H9 (cell line): ENCODE results near the gene PRKD2. TPM values are rescaled to one million over a fixed set of nuclear protein-coding genes. Genes with fewer than 3 reads are reported as not detected.

Experiments used
- DNase-seq: peaks from one replicate; pipeline ENCODE4 v3.0.0-alpha.2; 2017
- H2AFZ ChIP-seq: one replicate; pipeline ENCODE4 v1.6.1; 2013; ENCODE audit warnings: mild to moderate bottlenecking, low read length, control low read depth, moderate library complexity
- H2AK5ac ChIP-seq: 2 replicates; pipeline ENCODE4 v1.6.1; 2013; ENCODE audit warnings: low read length, control low read depth, mixed read lengths; ENCODE audit not compliant: insufficient read length
- H2BK120ac ChIP-seq: one replicate; pipeline ENCODE4 v1.6.1; 2013; ENCODE audit warnings: low read depth, mild to moderate bottlenecking, low read length, control low read depth, inconsistent platforms; ENCODE audit not compliant: poor library complexity, severe bottlenecking
- H2BK12ac ChIP-seq: 2 replicates; pipeline ENCODE4 v1.6.1; 2013; ENCODE audit warnings: low read length, control low read depth, mixed read lengths, low read depth; ENCODE audit not compliant: insufficient read length
- H2BK15ac ChIP-seq: 2 replicates; pipeline ENCODE4 v1.6.1; 2013; ENCODE audit warnings: low read depth, low read length, control low read depth
- H2BK20ac ChIP-seq: one replicate; pipeline ENCODE4 v1.6.1; 2013; ENCODE audit warnings: low read depth, mild to moderate bottlenecking, low read length, control low read depth, inconsistent platforms; ENCODE audit not compliant: poor library complexity, severe bottlenecking
- H2BK5ac ChIP-seq: 2 replicates; pipeline ENCODE4 v1.6.1; 2013; ENCODE audit warnings: low read length, control low read depth, mixed read lengths; ENCODE audit not compliant: insufficient read length
- H3K14ac ChIP-seq: 2 replicates; pipeline ENCODE4 v1.6.1; 2013; ENCODE audit warnings: low read length, control low read depth; ENCODE audit not compliant: insufficient read depth
- H3K18ac ChIP-seq: 2 replicates; pipeline ENCODE4 v1.6.1; 2013; ENCODE audit warnings: low read depth, mild to moderate bottlenecking, mixed read lengths, low read length, control low read depth; ENCODE audit not compliant: insufficient read length
- H3K23ac ChIP-seq: 2 replicates; pipeline ENCODE4 v1.6.1; 2013; ENCODE audit warnings: low read length, control low read depth, mixed read lengths, low read depth; ENCODE audit not compliant: insufficient read length
- H3K23me2 ChIP-seq: 2 replicates; pipeline ENCODE4 v1.6.1; 2013; ENCODE audit warnings: low read depth, mild to moderate bottlenecking, mixed read lengths, low read length, control low read depth; ENCODE audit not compliant: insufficient read length, poor library complexity, severe bottlenecking
- H3K27ac ChIP-seq: 2 replicates; pipeline ENCODE4 v1.5.1; 2013; ENCODE audit warnings: low read length, control low read depth, mixed read lengths, low read depth; ENCODE audit not compliant: insufficient read length
- H3K27me3 ChIP-seq: 2 replicates; pipeline ENCODE4 v1.6.1; 2013; ENCODE audit warnings: low read length, control low read depth, inconsistent platforms; ENCODE audit not compliant: insufficient read depth
- H3K4ac ChIP-seq: 2 replicates; pipeline ENCODE4 v1.6.1; 2013; ENCODE audit warnings: low read depth, mild to moderate bottlenecking, control low read depth, inconsistent platforms, low read length, moderate library complexity
- H3K4me1 ChIP-seq: 2 replicates; pipeline ENCODE4 v1.6.1; 2013; ENCODE audit warnings: low read length, control low read depth, inconsistent platforms; ENCODE audit not compliant: insufficient read depth
- H3K4me2 ChIP-seq: 2 replicates; pipeline ENCODE4 v1.6.1; 2013; ENCODE audit warnings: low read length, control low read depth, mixed read lengths; ENCODE audit not compliant: insufficient read length, insufficient read depth
- H3K56ac ChIP-seq: 2 replicates; pipeline ENCODE4 v1.6.1; 2013; ENCODE audit warnings: low read depth, mild to moderate bottlenecking, mixed read lengths, low read length, control low read depth; ENCODE audit not compliant: insufficient read length
- H3K79me1 ChIP-seq: 2 replicates; pipeline ENCODE4 v1.6.1; 2013; ENCODE audit warnings: low read depth, mild to moderate bottlenecking, moderate library complexity, low read length, control low read depth, inconsistent platforms; ENCODE audit not compliant: insufficient read depth, poor library complexity, severe bottlenecking
- H3K79me2 ChIP-seq: 2 replicates; pipeline ENCODE4 v1.6.1; 2013; ENCODE audit warnings: low read length, control low read depth, inconsistent platforms; ENCODE audit not compliant: insufficient read depth
- H3K9ac ChIP-seq: 2 replicates; pipeline ENCODE4 v1.6.1; 2013; ENCODE audit warnings: low read length, control low read depth, mixed read lengths; ENCODE audit not compliant: insufficient read length; ENCODE audit errors: extremely low read depth
- H3K9me3 ChIP-seq: one replicate; pipeline ENCODE4 v1.6.1; 2013; ENCODE audit warnings: low read depth, low read length, inconsistent platforms; ENCODE audit not compliant: control insufficient read depth
- H3T11ph ChIP-seq: one replicate; pipeline ENCODE4 v1.6.1; 2013; ENCODE audit warnings: mild to moderate bottlenecking, low read length, control low read depth, inconsistent platforms
- H4K20me1 ChIP-seq: one replicate; pipeline ENCODE4 v1.6.1; 2013; ENCODE audit not compliant: control insufficient read depth, insufficient read length, insufficient read depth
- H4K5ac ChIP-seq: 2 replicates; pipeline ENCODE4 v1.6.1; 2013; ENCODE audit warnings: low read depth, mild to moderate bottlenecking, mixed read lengths, low read length, control low read depth; ENCODE audit not compliant: insufficient read length
- H4K8ac ChIP-seq: replicated peaks from 2 replicates; pipeline ENCODE4 v1.6.1; 2013; ENCODE audit warnings: low read length, control low read depth, mixed read lengths, low read depth; ENCODE audit not compliant: insufficient read length
- H4K91ac ChIP-seq: 2 replicates; pipeline ENCODE4 v1.6.1; 2013; ENCODE audit warnings: low read depth, mild to moderate bottlenecking, moderate library complexity, mixed read lengths, low read length, control low read depth; ENCODE audit not compliant: insufficient read length
- H3K27ac Mint-ChIP-seq, 3 experiments: 2 replicates in 2 of 3; 3 replicates in 1 of 3; pipeline ENCODE4 v1.8.0; 2020 to 2021; ENCODE audit warnings: mixed read lengths in 3 of 3, mild to moderate bottlenecking in 1 of 3, moderate library complexity in 1 of 3
- H3K27me3 Mint-ChIP-seq: 2 replicates; pipeline ENCODE4 v1.8.0; 2021; ENCODE audit warnings: low read depth, mild to moderate bottlenecking, moderate library complexity, mixed read lengths
- H3K36me3 Mint-ChIP-seq, 3 experiments: 2 replicates in 2 of 3; 3 replicates in 1 of 3; pipeline ENCODE4 v1.8.0; 2020 to 2021; ENCODE audit warnings: low read depth in 3 of 3, mixed read lengths in 3 of 3; ENCODE audit not compliant: insufficient read depth in 1 of 3
- H3K4me1 Mint-ChIP-seq, 2 experiments: 2 replicates each; pipeline ENCODE4 v1.8.0; 2020; ENCODE audit warnings: mixed read lengths in 2 of 2
- H3K4me3 Mint-ChIP-seq, 2 experiments: 2 replicates in 1 of 2; 3 replicates in 1 of 2; pipeline ENCODE4 v1.8.0; 2020 to 2021; ENCODE audit warnings: mild to moderate bottlenecking in 2 of 2, mixed read lengths in 2 of 2, moderate library complexity in 1 of 2
- H3K9me3 Mint-ChIP-seq, 2 experiments: 2 replicates in 1 of 2; 3 replicates in 1 of 2; pipeline ENCODE4 v1.8.0; 2020; ENCODE audit warnings: mild to moderate bottlenecking in 2 of 2, mixed read lengths in 2 of 2, moderate library complexity in 1 of 2
- WGBS: extraction: QIAGEN DNeasy Blood & Tissue Kit; methylation state at CpG from one replicate; pipeline ENCODE4 v1.1.7; 2013; ENCODE audit warnings: missing lambda C conversion rate, low lambda C conversion rate, mixed read lengths; ENCODE audit not compliant: insufficient read length; ENCODE audit errors: extremely low coverage; 5-methylcytosine and 5-hydroxymethylcytosine counted together
- total RNA-seq: library from RNA; stranded (reverse); gene quantifications from 2 replicates; pipeline ENCODE4 v1.2.1, GENCODE V29; 2021
- TF ChIP-seq, protein P1 (sequence below): fragments of 200-600 bp; sonication (generic); conservative IDR thresholded peaks from 3 replicates; pipeline ENCODE4 v1.8.0; 2021; ENCODE audit warnings: antibody characterized with exemption, mild to moderate bottlenecking

PRKD2 gene
- total RNA-seq, 1 experiment from 2014 or later = 60.7 TPM

DNA sequence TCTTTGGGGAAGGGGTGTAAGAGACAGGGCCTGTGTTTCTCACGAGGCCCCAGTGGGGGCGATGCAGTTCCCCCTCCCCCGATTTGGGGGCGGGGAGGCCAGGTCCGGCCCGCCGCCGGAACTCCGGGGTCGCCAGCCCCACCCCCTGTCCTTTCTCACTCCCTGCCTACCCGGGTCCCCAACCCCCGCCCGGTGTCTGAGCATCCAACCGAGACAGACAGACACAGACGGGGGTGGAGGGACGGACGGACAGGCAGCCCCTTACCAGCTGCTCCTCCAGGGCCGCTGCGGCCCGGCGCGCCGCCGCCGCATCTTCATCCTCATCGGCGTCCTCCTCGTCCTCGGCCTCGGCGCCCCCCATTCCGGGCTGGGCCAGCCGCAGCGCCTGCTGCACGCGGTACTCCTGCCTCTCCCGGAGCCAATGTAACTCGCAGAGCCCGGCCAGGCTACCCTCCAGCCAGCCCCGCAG lies 56.3 kb downstream of the PRKD2 start:
- H3T11ph ChIP-seq = no peak overlapping the region
- H3K27me3 Mint-ChIP-seq = peaks cover 45% of the 10 kb centered on the region
- H3K9me3 ChIP-seq = no peaks in the 10 kb centered on the region
- H3K36me3 Mint-ChIP-seq = no peaks in the 10 kb centered on the region
- H2BK12ac ChIP-seq = no peak overlapping the region
- no peaks in the 10 kb centered on the region for H3K79me1 ChIP-seq
- H3K23ac ChIP-seq = no peak overlapping the region
- TF ChIP-seq, protein P1, sequence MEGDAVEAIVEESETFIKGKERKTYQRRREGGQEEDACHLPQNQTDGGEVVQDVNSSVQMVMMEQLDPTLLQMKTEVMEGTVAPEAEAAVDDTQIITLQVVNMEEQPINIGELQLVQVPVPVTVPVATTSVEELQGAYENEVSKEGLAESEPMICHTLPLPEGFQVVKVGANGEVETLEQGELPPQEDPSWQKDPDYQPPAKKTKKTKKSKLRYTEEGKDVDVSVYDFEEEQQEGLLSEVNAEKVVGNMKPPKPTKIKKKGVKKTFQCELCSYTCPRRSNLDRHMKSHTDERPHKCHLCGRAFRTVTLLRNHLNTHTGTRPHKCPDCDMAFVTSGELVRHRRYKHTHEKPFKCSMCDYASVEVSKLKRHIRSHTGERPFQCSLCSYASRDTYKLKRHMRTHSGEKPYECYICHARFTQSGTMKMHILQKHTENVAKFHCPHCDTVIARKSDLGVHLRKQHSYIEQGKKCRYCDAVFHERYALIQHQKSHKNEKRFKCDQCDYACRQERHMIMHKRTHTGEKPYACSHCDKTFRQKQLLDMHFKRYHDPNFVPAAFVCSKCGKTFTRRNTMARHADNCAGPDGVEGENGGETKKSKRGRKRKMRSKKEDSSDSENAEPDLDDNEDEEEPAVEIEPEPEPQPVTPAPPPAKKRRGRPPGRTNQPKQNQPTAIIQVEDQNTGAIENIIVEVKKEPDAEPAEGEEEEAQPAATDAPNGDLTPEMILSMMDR = no peak
- H4K8ac ChIP-seq = no peak overlapping the region
- no peak overlapping the region for H2AK5ac ChIP-seq
- no peak overlapping the region for H2BK5ac ChIP-seq
- H4K20me1 ChIP-seq = no peaks in the 10 kb centered on the region
- no peak overlapping the region for H3K18ac ChIP-seq
- H3K14ac ChIP-seq = no peak overlapping the region
- no CpG with 5 or more reads among the region's 40 CpGs for WGBS
- no peak overlapping the region for H4K5ac ChIP-seq
- no peak overlapping the region for H3K4ac ChIP-seq
- no peak overlapping the region for H3K9ac ChIP-seq
- peaks cover 15% of the 10 kb centered on the region for H3K23me2 ChIP-seq
- no peak overlapping the region for H2AFZ ChIP-seq
- no peaks in the 10 kb centered on the region; a peak in 1 of 5 replicates for H3K9me3 Mint-ChIP-seq
- peaks cover 19 to 22% of the 10 kb centered on the region in 2 experiments for H3K4me1 Mint-ChIP-seq
- H3K79me2 ChIP-seq = no peaks in the 10 kb centered on the region
- H3K27me3 ChIP-seq = no peaks in the 10 kb centered on the region; the same call in 1 of the 2 replicates
- H3K56ac ChIP-seq = no peak overlapping the region
- no peak overlapping the region for H3K27ac Mint-ChIP-seq
- peak overlapping the region; percentile 93 for H3K4me2 ChIP-seq
- DNase-seq = no peak
- no peak overlapping the region for H2BK15ac ChIP-seq
- no peak overlapping the region for H2BK120ac ChIP-seq
- peak overlapping the region; percentile 48 to 83 for H3K4me3 Mint-ChIP-seq
- no peak overlapping the region for H3K27ac ChIP-seq
- no peak overlapping the region for H2BK20ac ChIP-seq
- H4K91ac ChIP-seq = no peak overlapping the region
- no peaks in the 10 kb centered on the region for H3K4me1 ChIP-seq
